ENCODE results near the gene FAM227B. TPM values are rescaled to one million over a fixed set of nuclear protein-coding genes. Genes with fewer than 3 reads are reported as not detected.

The FAM227B gene
- polyA plus RNA-seq, 1 donor (not counting 4 experiments of a cell fraction or from before 2014, with no cell fraction given): 7.2 TPM

DNA sequence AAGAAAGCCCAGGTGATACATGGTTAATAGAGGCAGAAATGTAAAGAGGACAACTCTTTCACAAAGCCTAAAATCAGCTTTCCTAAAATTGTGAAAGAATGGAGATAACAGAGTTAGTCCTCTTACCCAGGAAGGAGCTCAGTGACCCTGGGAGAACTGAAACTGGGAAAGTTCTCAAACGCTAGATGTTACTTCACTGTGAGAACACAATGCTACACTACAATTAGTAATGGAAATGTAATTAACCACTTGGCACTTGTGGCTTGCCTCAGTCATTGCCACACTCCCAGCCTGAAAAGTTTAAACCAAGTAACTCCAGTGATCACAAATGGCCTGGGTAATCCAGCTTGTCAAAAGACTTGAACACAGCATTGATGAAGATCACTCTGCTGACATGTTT is 300.3 kb downstream of the FAM227B start:
- Histone ChIP-seq H3K4me1 (ENCODE audit: control insufficient read depth, extremely low read depth, insufficient read depth, low read length) (no peaks in the 10 kb centered on the region), H3K27ac (ENCODE audit: control insufficient read depth, insufficient read depth, low read length) (no peak overlapping the region), H3K4me2 (ENCODE audit: control insufficient read depth, extremely low read depth, insufficient read depth, low read depth, low read length) (no peak overlapping the region), H3K4me3 (ENCODE audit: control insufficient read depth in 2 of 3, extremely low read depth in 1 of 3, insufficient read depth in 2 of 3, low read depth in 1 of 3, low read length in 3 of 3) (no peak overlapping the region), H3K79me2 (ENCODE audit: control insufficient read depth, insufficient read depth, low read length) (no peaks in the 10 kb centered on the region), H3K27me3 (ENCODE audit: control insufficient read depth, extremely low read depth, insufficient read depth, low read length) (no peaks in the 10 kb centered on the region), H3K9me1 (ENCODE audit: control insufficient read depth, extremely low read depth, insufficient read depth, low read length) (no peaks in the 10 kb centered on the region), H3K36me3 (ENCODE audit: control insufficient read depth in 2 of 2, extremely low read depth in 1 of 2, insufficient read depth in 2 of 2, low read length in 2 of 2) (peaks cover 2 to 5% of the 10 kb centered on the region in 2 experiments), H4K20me1 (ENCODE audit: control insufficient read depth, extremely low read depth, insufficient read depth, low read length) (no peaks in the 10 kb centered on the region), H3K9ac (ENCODE audit: control insufficient read depth, extremely low read depth, insufficient read depth, low read length) (no peak overlapping the region), H2AFZ (ENCODE audit: control insufficient read depth, low read length) (no peak overlapping the region), H3K9me3 (ENCODE audit: control insufficient read depth, low read depth, low read length) (no peaks in the 10 kb centered on the region)
- TF ChIP-seq, protein P1, sequence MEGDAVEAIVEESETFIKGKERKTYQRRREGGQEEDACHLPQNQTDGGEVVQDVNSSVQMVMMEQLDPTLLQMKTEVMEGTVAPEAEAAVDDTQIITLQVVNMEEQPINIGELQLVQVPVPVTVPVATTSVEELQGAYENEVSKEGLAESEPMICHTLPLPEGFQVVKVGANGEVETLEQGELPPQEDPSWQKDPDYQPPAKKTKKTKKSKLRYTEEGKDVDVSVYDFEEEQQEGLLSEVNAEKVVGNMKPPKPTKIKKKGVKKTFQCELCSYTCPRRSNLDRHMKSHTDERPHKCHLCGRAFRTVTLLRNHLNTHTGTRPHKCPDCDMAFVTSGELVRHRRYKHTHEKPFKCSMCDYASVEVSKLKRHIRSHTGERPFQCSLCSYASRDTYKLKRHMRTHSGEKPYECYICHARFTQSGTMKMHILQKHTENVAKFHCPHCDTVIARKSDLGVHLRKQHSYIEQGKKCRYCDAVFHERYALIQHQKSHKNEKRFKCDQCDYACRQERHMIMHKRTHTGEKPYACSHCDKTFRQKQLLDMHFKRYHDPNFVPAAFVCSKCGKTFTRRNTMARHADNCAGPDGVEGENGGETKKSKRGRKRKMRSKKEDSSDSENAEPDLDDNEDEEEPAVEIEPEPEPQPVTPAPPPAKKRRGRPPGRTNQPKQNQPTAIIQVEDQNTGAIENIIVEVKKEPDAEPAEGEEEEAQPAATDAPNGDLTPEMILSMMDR (optimal IDR thresholded peaks at IDR 0.05 in 1 of 3, IDR thresholded peaks at IDR 0.05 in 1 of 3, conservative IDR thresholded peaks at IDR 0.05 in 1 of 3; ENCODE audit: extremely low read depth in 1 of 3, insufficient read depth in 2 of 3, low read length in 3 of 3): no peak
- no peak for TF ChIP-seq EZH2 (IDR thresholded peaks at IDR 0.05; ENCODE audit: low read length)
- DNase-seq (ENCODE audit: low read depth, low spot score): no peak
- dilution Hi-C loops (cut with MboI; ENCODE audit: extremely low pct_ligation_motif_present, low sequenced_read_pairs): no loop called here
- no peak for FAIRE-seq

DNA sequence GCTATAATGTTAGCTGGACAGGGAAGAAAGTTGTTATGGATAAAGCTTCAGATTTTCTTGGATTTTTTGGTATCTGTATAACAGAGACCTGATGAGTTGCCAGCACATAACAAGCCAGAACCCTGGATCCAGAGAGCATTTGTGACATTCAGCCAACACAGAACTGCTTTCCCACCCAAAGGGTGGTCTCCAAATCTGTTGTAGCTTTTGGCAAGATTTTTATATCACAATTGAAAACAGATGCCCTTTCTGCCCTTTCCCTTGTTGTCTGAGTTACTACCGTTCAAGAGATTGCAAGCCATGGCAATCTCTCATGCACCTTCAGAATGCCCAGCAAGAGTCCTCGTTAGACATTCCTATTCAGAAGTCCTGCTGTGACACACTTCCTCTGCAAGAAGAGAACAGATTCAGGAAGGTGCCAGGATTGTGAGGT is 305.2 kb downstream of the FAM227B start:
- Histone ChIP-seq H3K27ac (ENCODE audit: control insufficient read depth, insufficient read depth, low read length) (no peak overlapping the region), H3K27me3 (ENCODE audit: control insufficient read depth, extremely low read depth, insufficient read depth, low read length) (no peaks in the 10 kb centered on the region), H3K36me3 (ENCODE audit: control insufficient read depth in 2 of 2, extremely low read depth in 1 of 2, insufficient read depth in 2 of 2, low read length in 2 of 2) (peaks cover 2 to 5% of the 10 kb centered on the region in 2 experiments), H4K20me1 (ENCODE audit: control insufficient read depth, extremely low read depth, insufficient read depth, low read length) (no peaks in the 10 kb centered on the region), H3K4me1 (ENCODE audit: control insufficient read depth, extremely low read depth, insufficient read depth, low read length) (no peaks in the 10 kb centered on the region), H3K9me1 (ENCODE audit: control insufficient read depth, extremely low read depth, insufficient read depth, low read length) (no peaks in the 10 kb centered on the region), H3K9me3 (ENCODE audit: control insufficient read depth, low read depth, low read length) (no peaks in the 10 kb centered on the region), H2AFZ (ENCODE audit: control insufficient read depth, low read length) (no peak overlapping the region), H3K4me3 (ENCODE audit: control insufficient read depth in 2 of 3, extremely low read depth in 1 of 3, insufficient read depth in 2 of 3, low read depth in 1 of 3, low read length in 3 of 3) (no peak overlapping the region), H3K4me2 (ENCODE audit: control insufficient read depth, extremely low read depth, insufficient read depth, low read depth, low read length) (no peak overlapping the region), H3K9ac (ENCODE audit: control insufficient read depth, extremely low read depth, insufficient read depth, low read length) (no peak overlapping the region), H3K79me2 (ENCODE audit: control insufficient read depth, insufficient read depth, low read length) (no peaks in the 10 kb centered on the region)
- no peak for FAIRE-seq
- TF ChIP-seq, protein P1 (optimal IDR thresholded peaks at IDR 0.05 in 1 of 3, IDR thresholded peaks at IDR 0.05 in 1 of 3, conservative IDR thresholded peaks at IDR 0.05 in 1 of 3; ENCODE audit: extremely low read depth in 1 of 3, insufficient read depth in 2 of 3, low read length in 3 of 3): no peak
- TF ChIP-seq EZH2 (IDR thresholded peaks at IDR 0.05; ENCODE audit: low read length): no peak
- dilution Hi-C loops (cut with MboI; ENCODE audit: extremely low pct_ligation_motif_present, low sequenced_read_pairs): no loop called here
- DNase-seq (ENCODE audit: low read depth, low spot score): no peak
